AG09309 (cell line): Measurements from ENCODE around the gene CHP2.
"Not testable (repeated sequence)": the region's sequence is repeated elsewhere in the genome, so short reads cannot be mapped to it uniquely, and the experiment has no call there.

ENCODE experiments used
- DNase-seq: peaks from one replicate; pipeline ENCODE4 v3.0.0-alpha.2; 2010; ENCODE audit warnings: low read depth
- H3K4me3 ChIP-seq: 2 replicates; pipeline ENCODE4 v1.5.1; 2011; ENCODE audit warnings: mild to moderate bottlenecking, low read depth, low read length, moderate library complexity; ENCODE audit not compliant: control insufficient read depth
- CTCF ChIP-seq: IDR thresholded peaks from 2 replicates; pipeline ENCODE4 v1.5.1; 2011; ENCODE audit warnings: mild to moderate bottlenecking, low read depth, low read length, inconsistent platforms; ENCODE audit not compliant: insufficient read depth, control insufficient read depth; ENCODE audit errors: missing control alignments

Gene CHP2

DNA sequence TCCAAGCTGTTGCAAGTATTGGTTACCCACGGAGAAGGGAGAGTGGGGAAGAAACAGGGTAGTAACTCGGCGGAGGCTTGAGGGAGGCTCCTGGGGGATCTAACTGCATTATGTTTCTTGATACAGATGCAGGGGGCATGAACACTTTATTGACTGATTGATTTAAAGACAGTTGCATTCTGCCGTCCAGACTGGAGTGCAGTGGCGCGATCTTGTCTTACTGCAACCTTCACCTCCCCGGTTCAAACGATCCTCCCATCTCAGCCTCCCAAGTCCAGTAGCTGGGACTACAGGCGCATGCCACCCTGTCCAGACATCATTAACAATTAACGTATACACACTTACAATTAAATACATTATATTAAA is 26.7 kb upstream of the CHP2 start:
- H3K4me3 ChIP-seq = no peak overlapping the region

GRCh38 chr16:23729503-23730424 is 25.1 kb upstream of the CHP2 start:
- DNase-seq = no peak
- TF ChIP-seq CTCF = no peak
- H3K4me3 ChIP-seq = no peak overlapping the region

More for the DNA sequence above, 26.7 kb upstream of the CHP2 start:
- DNase-seq = no peak
- no peak for TF ChIP-seq CTCF

DNA sequence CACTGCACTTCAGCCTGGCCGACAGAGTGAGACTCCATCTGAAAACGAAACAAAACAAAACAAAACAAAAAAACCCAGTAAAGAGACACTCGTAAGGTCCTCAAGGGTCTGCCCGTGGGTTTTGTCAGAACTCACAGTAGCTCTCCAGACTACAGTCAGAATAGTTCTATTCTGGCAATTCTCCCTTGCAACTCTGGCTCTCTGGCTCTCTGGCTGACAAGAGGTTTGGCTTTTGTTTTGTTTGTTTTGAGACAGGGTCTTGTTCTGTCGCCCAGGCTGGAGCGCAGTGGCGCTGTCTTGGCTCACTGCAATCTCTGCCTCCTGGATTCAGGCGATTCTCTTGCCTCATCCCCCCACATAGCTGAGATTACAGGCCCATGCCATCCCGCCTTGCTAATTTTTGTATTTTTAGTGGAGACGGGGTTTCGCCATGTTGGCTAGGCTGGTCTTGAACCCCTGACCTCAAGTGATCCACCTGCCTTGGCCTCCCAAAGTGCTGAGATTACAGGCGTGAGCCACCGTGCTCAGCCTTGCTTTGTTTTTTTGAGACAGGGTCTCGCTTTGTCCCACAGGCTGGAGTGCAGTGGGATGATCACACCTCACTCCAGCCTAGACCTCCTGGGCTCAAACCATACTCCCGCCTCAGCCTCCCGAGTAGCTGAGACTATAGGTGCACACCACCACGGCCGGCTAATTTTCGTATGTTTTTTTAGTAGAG is 20.5 kb upstream of the CHP2 start:
- DNase-seq = no peak

GRCh38 chr16:23737423-23738028 is 17.3 kb upstream of the CHP2 start:
- DNase-seq, H3K4me3 ChIP-seq: not testable (repeated sequence)

More for the DNA sequence above, 20.5 kb upstream of the CHP2 start:
- TF ChIP-seq CTCF = no peak
- no peak overlapping the region for H3K4me3 ChIP-seq

GRCh38 chr16:23739516-23739915 is 15.3 kb upstream of the CHP2 start:
- TF ChIP-seq CTCF = no peak
- DNase-seq = no peak
- H3K4me3 ChIP-seq = no peak overlapping the region

DNA sequence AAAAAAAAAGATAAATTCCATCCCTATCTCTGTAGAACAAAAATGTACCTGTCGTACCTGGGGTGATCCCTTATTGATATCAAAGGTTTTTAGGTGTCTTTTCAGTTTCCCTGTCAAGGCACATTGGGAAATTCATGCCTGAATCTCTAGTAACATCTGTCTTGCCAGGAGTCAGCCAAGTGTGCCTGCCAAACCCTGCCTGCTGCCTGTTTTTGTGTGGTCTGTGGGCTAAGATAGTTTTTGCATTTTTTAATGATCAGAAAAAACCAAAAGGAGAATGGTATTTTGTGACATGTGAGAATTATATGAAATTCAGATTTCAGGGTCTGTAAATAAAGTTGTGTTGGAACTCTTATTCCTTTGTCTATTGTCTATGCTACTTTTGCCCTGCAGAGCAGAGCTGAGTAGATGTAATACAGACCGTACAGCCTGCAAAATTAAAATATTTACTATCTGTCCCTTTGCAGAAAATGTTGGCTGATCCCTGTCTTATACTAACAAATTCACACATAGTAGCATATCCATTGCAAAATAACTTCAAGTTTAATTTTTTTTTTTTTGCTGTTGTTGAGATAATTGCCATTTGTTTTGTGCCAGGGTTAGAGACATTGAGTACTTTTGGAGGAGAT is 13.0 kb upstream of the CHP2 start:
- no peak for DNase-seq
- no peak overlapping the region for H3K4me3 ChIP-seq
- TF ChIP-seq CTCF = no peak
